Fibroblast of the aortic adventitia (primary cell): ENCODE results near the gene TFF1. TPM values are rescaled to one million over a fixed set of nuclear protein-coding genes. Genes with fewer than 3 reads are reported as not detected.
"Not testable (repeated sequence)": the region's sequence is repeated elsewhere in the genome, so short reads cannot be mapped to it uniquely, and the experiment has no call there.

Source experiments
- DNase-seq: peaks from one replicate; pipeline ENCODE4 v3.0.0-alpha.2; 2010; ENCODE audit warnings: low read depth
- H3K4me3 ChIP-seq: 2 replicates; pipeline ENCODE4 v1.5.1; 2011; ENCODE audit warnings: low read depth, mild to moderate bottlenecking, control low read depth, low read length, moderate library complexity
- CTCF ChIP-seq: IDR thresholded peaks from 2 replicates; pipeline ENCODE4 v1.5.1; 2011; ENCODE audit warnings: mild to moderate bottlenecking, low read length, control low read depth, inconsistent platforms; ENCODE audit not compliant: insufficient read depth
- total RNA-seq: library from RNA; depleted of rRNA; stranded (reverse); fragments of >200 nt; gene quantifications from 2 replicates; pipeline ENCODE4 v1.2.3, GENCODE V29; 2012; ENCODE audit warnings: low replicate concordance

TFF1 gene
- total RNA-seq, 1 donor: not detected

GRCh38 chr21:42412636-42412933 is 46.2 kb upstream of the TFF1 start:
- no peak for TF ChIP-seq CTCF
- H3K4me3 ChIP-seq: no peak overlapping the region
- no peak for DNase-seq

- no peak overlapping the region for H3K4me3 ChIP-seq
- no peak for TF ChIP-seq CTCF
- DNase-seq: no peak
Observed at GRCh38 chr21:42411891-42412635, 45.7 kb upstream of the TFF1 start.

- H3K4me3 ChIP-seq: no peak overlapping the region
- no peak for DNase-seq
- TF ChIP-seq CTCF: no peak
Observed at GRCh38 chr21:42411197-42411869, 45.0 kb upstream of the TFF1 start.

- DNase-seq: no peak
- no peak overlapping the region for H3K4me3 ChIP-seq
- TF ChIP-seq CTCF: no peak
Observed at GRCh38 chr21:42409366-42409765, 43.0 kb upstream of the TFF1 start.

GRCh38 chr21:42408718-42409117 is 42.4 kb upstream of the TFF1 start:
- not testable (repeated sequence) for DNase-seq, H3K4me3 ChIP-seq

GRCh38 chr21:42407476-42407875 is 41.1 kb upstream of the TFF1 start:
- no peak for DNase-seq
- no peak for TF ChIP-seq CTCF
- no peak overlapping the region for H3K4me3 ChIP-seq

GRCh38 chr21:42406866-42407265 is 40.5 kb upstream of the TFF1 start:
- TF ChIP-seq CTCF: no peak
- H3K4me3 ChIP-seq: no peak overlapping the region
- DNase-seq: no peak
